ENCODE data around the gene GNG7.

Gene GNG7

GRCh38 chr19:2701361-2702169 lies 929 bp downstream of the GNG7 start:
- DNase-seq (ENCODE audit: insufficient read length, low spot score): no peak
- no peak for FAIRE-seq
- TF ChIP-seq POLR2A (IDR thresholded peaks at IDR 0.05; ENCODE audit: low read depth, low read length): no peak

GRCh38 chr19:2700660-2701360 lies 1.7 kb downstream of the GNG7 start:
- DNase-seq (ENCODE audit: insufficient read length, low spot score) (no peak), FAIRE-seq (no peak)
- TF ChIP-seq POLR2AphosphoS5 (IDR thresholded peaks at IDR 0.05; ENCODE audit: low read depth, low read length): no peak
- no peak for TF ChIP-seq POU2F2 (IDR thresholded peaks at IDR 0.05; ENCODE audit: low read depth, low read length)
- no peak for TF ChIP-seq POLR2A (IDR thresholded peaks at IDR 0.05; ENCODE audit: low read depth, low read length)
- no peak for TF ChIP-seq SPI1 (IDR thresholded peaks at IDR 0.05; ENCODE audit: low read depth, low read length)
- TF ChIP-seq TAF1 (IDR thresholded peaks at IDR 0.05; ENCODE audit: low read depth, low read length): no peak
- no peak for TF ChIP-seq PAX5 (IDR thresholded peaks at IDR 0.05; ENCODE audit: insufficient read depth, low read length, severe bottlenecking)

DNA sequence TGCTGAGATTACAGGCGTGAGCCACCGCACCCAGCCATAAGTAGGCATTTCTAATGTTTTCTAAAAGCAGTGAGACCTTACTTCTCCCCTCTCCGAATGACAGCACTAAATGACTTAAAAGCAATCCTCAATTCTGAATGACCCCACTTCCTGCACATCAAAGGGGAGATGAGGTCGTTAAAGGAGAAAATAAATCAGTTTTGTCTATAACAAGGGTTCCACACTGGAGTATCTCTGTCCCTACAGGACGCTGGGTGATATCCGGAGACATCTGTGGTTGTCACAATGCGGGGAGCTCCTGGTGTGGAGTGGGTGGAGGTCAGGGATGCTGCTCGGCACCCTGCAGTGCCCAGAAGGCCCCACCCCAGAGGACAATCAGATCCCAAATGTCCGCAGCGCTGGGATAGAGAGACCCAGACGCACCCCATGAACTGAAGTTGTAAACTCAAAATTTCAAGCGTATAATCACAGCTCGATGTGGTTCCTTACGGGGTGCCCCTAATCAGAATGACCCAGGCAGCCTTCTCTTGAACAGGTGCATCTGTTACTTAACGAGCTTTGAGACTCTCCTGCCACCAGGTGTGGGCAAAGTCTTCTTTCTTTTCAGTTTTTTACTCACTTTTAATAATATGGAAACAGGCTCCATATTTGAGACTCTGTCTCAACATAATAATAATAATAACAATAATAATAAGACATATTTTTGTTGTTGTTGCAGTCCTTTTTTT lies 2.9 kb downstream of the GNG7 start:
- TF ChIP-seq POLR2AphosphoS5 (IDR thresholded peaks at IDR 0.05; ENCODE audit: low read depth, low read length) (no peak), TAF1 (IDR thresholded peaks at IDR 0.05; ENCODE audit: low read depth, low read length) (no peak), POU2F2 (IDR thresholded peaks at IDR 0.05; ENCODE audit: low read depth, low read length) (no peak), POLR2A (IDR thresholded peaks at IDR 0.05; ENCODE audit: low read depth, low read length) (no peak), SPI1 (IDR thresholded peaks at IDR 0.05; ENCODE audit: low read depth, low read length) (no peak), PAX5 (IDR thresholded peaks at IDR 0.05; ENCODE audit: insufficient read depth, low read length, severe bottlenecking) (no peak)
- no peak for DNase-seq (ENCODE audit: insufficient read length, low spot score)
- FAIRE-seq: no peak

- FAIRE-seq: peak; percentile 28
- no peak for TF ChIP-seq PAX5 (IDR thresholded peaks at IDR 0.05; ENCODE audit: insufficient read depth, low read length, severe bottlenecking)
- no peak for TF ChIP-seq TAF1 (IDR thresholded peaks at IDR 0.05; ENCODE audit: low read depth, low read length)
- TF ChIP-seq POLR2AphosphoS5 (IDR thresholded peaks at IDR 0.05; ENCODE audit: low read depth, low read length): no peak
- no peak for TF ChIP-seq POLR2A (IDR thresholded peaks at IDR 0.05; ENCODE audit: low read depth, low read length)
- no peak for TF ChIP-seq POU2F2 (IDR thresholded peaks at IDR 0.05; ENCODE audit: low read depth, low read length)
- DNase-seq (ENCODE audit: insufficient read length, low spot score): no peak
Measured at GRCh38 chr19:2694196-2694595, 8.3 kb downstream of the GNG7 start.

- no peak for DNase-seq (ENCODE audit: insufficient read length, low spot score)
- no peak for FAIRE-seq
- TF ChIP-seq SPI1 (IDR thresholded peaks at IDR 0.05; ENCODE audit: low read depth, low read length): no peak
- TF ChIP-seq POLR2AphosphoS5 (IDR thresholded peaks at IDR 0.05; ENCODE audit: low read depth, low read length): no peak
- TF ChIP-seq PAX5 (IDR thresholded peaks at IDR 0.05; ENCODE audit: insufficient read depth, low read length, severe bottlenecking): no peak
- no peak for TF ChIP-seq POU2F2 (IDR thresholded peaks at IDR 0.05; ENCODE audit: low read depth, low read length)
- no peak for TF ChIP-seq TAF1 (IDR thresholded peaks at IDR 0.05; ENCODE audit: low read depth, low read length)
Measured at GRCh38 chr19:2693492-2694160, 8.9 kb downstream of the GNG7 start.

DNA sequence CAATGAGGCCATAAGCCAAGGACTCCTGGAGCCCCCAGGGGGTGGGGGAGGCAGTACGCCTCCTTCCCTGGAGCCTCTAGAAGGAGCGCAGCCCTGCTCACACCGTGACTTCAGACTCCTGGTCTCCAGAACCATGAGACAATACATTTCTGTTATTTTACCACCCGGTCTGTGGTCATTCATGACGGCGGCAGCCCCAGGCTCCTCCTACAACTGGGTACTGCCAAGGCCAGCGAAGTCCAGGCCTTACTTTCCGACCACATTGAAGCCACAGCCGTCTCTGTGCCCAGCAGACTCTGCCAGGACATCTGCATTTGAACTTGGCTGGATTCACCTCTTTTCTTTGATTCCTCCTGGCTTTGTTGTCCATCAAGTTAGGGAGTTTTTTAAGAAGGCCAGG lies 10.5 kb downstream of the GNG7 start:
- no peak for TF ChIP-seq SPI1 (IDR thresholded peaks at IDR 0.05; ENCODE audit: low read depth, low read length)
- TF ChIP-seq POLR2AphosphoS5 (IDR thresholded peaks at IDR 0.05; ENCODE audit: low read depth, low read length): no peak
- TF ChIP-seq POU2F2 (IDR thresholded peaks at IDR 0.05; ENCODE audit: low read depth, low read length): no peak
- TF ChIP-seq TAF1 (IDR thresholded peaks at IDR 0.05; ENCODE audit: low read depth, low read length): no peak
- TF ChIP-seq POLR2A (IDR thresholded peaks at IDR 0.05; ENCODE audit: low read depth, low read length): no peak
- TF ChIP-seq PAX5 (IDR thresholded peaks at IDR 0.05; ENCODE audit: insufficient read depth, low read length, severe bottlenecking): no peak
- FAIRE-seq: no peak
- no peak for DNase-seq (ENCODE audit: insufficient read length, low spot score)

- FAIRE-seq: no peak
Measured at GRCh38 chr19:2690856-2691255, 11.6 kb downstream of the GNG7 start.

DNA sequence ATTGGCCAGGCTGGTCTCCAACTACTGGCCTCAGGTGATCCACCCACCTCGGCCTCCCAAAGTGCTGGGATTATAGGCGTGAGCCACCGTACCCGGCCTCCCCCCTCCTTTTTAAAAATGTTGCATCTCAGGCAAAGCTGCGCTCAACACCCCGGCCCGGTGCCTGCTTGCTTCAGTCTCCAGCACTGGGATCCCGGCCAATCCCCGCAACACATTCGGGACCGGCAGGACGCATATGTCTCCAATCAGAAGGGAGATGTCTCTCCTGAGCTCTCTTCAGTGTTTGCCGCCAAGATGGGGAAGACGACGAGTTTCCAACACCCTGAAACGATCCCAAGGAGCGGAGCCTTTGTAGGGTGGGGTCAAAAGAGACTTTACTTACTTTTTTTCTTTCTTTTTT lies 16.1 kb downstream of the GNG7 start:
- DNase-seq (ENCODE audit: insufficient read length, low spot score): no peak
- no peak for TF ChIP-seq POLR2A (IDR thresholded peaks at IDR 0.05; ENCODE audit: low read depth, low read length)
- FAIRE-seq: no peak

More at GRCh38 chr19:2690856-2691255, 11.6 kb downstream of the GNG7 start:
- TF ChIP-seq POLR2A (IDR thresholded peaks at IDR 0.05; ENCODE audit: low read depth, low read length) (no peak), PAX5 (IDR thresholded peaks at IDR 0.05; ENCODE audit: insufficient read depth, low read length, severe bottlenecking) (no peak), POU2F2 (IDR thresholded peaks at IDR 0.05; ENCODE audit: low read depth, low read length) (no peak), TAF1 (IDR thresholded peaks at IDR 0.05; ENCODE audit: low read depth, low read length) (no peak), SPI1 (IDR thresholded peaks at IDR 0.05; ENCODE audit: low read depth, low read length) (no peak), POLR2AphosphoS5 (IDR thresholded peaks at IDR 0.05; ENCODE audit: low read depth, low read length) (no peak)
- DNase-seq (ENCODE audit: insufficient read length, low spot score): no peak

DNA sequence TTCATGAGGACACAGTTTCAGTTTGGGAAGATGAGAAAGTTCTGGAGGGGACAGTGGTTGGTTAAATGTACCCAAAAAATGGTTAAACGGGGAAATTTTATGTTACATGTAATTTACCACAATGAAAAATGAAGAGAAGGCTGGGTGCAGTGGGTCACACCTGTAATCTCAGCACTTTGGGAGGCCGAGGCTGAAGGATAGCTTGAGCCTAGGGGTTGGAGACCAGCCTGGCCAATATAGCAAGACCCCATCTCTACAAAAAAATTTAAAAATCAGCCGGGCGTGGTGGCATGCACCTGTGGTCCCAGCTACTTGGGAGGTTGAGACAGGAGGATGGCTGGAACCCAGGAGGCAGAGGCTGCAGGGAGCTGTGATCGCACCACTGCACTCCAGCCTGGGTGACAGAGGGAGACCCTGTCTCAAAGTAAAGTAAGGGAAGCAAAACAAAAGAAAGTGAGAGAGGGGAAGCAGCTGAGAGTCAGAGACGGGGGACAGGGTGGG lies 17.2 kb downstream of the GNG7 start:
- TF ChIP-seq TAF1 (IDR thresholded peaks at IDR 0.05; ENCODE audit: low read depth, low read length) (no peak), POLR2AphosphoS5 (IDR thresholded peaks at IDR 0.05; ENCODE audit: low read depth, low read length) (no peak), SPI1 (IDR thresholded peaks at IDR 0.05; ENCODE audit: low read depth, low read length) (no peak), POU2F2 (IDR thresholded peaks at IDR 0.05; ENCODE audit: low read depth, low read length) (no peak), POLR2A (IDR thresholded peaks at IDR 0.05; ENCODE audit: low read depth, low read length) (no peak), PAX5 (IDR thresholded peaks at IDR 0.05; ENCODE audit: insufficient read depth, low read length, severe bottlenecking) (no peak)
- DNase-seq (ENCODE audit: insufficient read length, low spot score): no peak
- FAIRE-seq: no peak

Data from GM12891 (cell line).